OCI-M1 (cell line): ENCODE results near the gene SLC7A8.

Experiments
- DNase-seq: peaks from one replicate; lab custom pipeline; 2025; lab: John Stamatoyannopoulos, UW

The SLC7A8 gene

DNA sequence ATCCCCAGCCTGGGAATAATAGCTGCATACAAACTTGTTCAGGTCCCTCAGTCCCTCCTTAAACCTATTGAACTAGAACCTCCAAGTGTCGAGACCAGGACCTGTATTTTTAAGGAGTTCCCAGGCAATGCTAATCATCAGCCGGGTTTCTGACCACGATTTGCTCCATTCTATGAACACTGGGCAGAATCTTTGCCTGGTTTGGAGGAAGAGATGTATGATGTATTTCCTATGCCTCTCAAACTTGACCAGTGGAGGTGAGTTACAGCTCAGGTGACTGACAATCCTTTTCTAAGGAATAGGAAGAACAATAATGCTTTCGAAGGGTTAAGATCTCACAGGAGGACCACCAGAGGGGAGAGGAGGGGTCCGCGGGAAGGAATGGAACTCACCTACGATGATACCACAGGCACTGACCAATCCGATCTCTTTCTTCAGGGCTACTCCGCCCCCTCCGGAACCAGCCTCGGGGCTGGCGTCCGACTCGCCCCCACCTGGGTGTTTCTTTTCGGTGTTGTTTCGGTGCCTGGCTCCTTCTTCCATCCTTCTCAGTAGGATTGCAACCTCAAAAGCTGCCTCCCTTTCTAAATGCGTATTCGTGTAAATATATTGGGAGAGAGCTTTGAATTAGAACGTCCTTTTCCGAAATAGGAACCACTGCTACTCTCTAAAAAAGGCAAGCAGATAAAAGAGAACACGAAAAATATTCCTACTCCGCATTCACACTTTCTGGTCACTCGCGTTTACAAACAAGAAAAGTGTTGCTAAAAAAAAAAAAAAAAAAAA is 895 bp downstream of the SLC7A8 start:
- no peak for DNase-seq

DNA sequence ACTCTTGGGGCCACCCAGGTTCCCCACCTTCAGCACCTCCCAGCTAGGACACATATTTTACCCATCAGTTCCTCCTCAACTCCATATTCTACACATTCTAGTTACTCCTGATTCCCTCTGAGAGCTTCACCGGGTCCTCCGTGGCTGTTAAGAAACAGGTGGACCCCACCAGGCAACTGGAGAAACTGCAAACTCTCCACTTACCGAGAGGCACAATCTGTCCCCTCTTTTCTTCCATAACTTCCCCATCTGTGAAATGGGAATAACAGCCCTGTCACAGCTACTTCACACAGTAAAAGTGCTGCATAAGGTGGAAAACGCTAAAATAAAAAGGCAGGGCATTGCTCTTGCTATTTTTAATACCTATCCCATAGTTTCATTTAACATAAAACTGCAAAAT is 1.5 kb downstream of the SLC7A8 start:
- no peak for DNase-seq

DNA sequence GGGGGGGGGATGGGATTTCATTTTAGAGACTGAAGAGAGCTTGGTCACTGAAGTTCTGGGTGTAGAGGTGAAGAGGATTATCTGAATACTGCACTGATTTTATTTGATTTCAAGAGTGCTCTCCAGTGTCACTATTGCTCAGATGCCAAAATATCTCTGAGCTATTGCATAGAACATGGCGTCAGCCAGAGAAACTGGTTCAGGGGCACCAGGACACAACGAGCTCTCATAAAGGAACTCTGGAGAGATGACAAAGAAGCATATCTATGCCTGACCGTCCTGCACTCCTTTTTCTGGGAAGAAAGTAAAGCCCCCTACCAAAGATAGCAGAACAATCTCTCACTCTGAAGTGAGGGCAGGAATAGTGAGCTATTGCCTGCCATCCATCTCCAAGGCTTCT is 2.0 kb downstream of the SLC7A8 start:
- no peak for DNase-seq

DNA sequence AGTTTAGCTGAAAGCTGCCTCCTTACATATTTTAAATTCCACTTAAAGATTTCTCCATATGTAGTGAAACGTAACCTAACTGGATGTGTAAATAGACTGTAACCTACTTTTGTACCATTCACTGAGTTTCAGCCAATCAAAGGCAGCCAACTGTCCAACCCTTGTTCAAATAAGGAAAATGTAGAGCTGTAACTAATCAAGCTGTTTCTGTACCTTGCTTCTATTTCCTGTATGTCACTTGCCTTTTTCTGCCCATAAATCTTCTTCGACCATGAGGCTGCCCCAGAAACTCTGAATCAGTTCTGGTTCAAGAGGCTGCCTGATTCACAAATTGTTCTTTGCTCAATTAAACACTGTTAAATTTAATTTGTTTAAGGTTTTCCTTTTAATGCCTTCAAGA is 6.3 kb downstream of the SLC7A8 start:
- no peak for DNase-seq

DNA sequence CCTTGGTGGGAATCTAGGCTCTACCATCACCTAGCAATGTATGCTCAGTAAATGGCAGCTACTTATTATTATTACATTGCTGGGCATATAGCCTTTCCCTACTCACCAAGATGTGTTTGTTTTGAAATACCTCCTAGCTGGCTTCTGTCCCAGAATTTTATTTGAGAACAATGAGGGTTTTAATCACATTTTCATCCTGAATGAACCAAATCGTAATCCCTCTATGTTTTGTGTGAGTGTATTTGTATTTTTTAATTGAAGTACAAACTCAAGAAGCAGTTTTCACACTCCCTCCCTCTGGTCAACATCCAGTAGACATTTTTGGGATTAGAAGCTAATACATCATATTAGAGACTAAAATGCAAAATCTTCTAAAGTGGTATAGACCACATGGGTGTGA is 7.6 kb downstream of the SLC7A8 start:
- DNase-seq = no peak

DNA sequence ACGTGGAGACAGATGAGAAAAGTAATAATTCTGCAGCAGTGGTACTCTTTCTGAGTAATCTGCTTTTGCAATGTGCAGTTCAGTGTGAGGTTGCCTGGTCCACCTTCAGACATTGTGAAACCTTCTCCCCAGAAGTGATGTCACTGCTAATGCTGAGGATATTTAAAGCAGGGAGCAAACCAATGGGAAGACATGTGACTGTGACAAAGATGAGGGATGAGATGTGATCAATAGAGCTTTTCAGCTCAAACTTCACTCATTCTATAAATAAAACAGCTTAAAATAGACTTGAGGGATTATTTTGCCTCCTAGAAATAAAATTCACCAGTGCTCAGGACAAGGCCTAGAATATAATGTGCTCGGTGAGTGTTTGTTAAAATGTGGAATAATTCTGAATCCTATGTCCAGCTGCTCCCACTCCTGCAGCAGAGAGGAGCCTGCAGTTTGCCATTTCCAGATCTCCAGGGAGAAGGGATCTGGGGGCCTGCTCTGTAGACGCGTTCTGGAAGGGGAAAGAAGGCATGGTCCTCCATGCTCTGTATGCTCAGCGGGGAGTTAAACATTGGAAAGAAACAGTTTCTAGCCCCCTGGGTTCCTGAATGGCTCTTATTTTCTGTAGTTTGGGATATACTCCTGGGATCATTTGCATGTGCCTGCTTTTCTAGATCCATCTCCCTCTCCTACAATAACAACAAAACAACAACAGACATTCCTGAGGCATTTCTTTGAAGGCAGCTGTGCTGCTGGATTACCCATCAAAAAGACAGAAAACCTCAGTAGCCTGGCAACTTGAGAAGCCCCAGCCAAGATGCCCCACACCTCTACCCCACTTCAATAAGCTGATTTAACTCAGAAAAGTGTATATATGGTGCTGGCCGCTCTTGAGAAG is 8.9 kb downstream of the SLC7A8 start:
- DNase-seq = no peak

DNA sequence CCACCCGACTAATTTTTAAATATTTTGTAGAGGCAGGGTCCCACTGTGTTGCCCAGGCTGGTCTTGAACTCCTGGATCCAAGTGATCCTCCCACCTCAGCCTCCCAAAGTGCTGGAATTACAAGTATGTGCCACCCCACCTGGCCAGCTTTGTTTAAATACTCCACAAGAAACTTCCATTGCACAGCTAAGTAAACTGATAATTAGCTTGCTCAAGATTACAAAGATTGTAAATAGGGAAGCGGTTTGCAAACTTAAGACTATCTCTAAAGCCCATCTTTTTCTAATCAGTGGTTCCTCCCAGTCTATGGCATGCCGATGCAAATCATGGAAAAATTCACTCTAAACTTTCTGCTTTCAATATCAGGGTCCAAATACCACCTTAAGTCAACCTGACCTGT is 9.7 kb downstream of the SLC7A8 start:
- DNase-seq = no peak

DNA sequence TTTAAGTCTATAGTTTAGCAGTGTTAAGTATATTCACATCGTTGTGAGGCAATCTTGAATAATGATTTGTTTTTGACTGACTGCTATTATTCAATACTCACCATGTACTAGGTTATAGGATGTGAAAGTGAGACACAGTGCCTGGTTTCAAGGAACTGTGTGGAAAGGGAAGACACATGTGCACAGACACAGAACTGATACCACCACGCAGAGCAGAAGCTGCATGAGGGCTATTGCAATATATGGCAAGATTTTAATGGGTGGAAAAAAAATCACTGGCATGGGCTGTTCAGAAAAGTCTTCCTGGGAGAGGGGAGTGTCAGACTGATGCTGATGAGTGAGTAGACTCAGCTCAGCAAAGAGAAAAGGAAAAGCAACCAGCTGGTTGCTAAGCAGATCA is 10.4 kb downstream of the SLC7A8 start:
- DNase-seq = peak; percentile 10

DNA sequence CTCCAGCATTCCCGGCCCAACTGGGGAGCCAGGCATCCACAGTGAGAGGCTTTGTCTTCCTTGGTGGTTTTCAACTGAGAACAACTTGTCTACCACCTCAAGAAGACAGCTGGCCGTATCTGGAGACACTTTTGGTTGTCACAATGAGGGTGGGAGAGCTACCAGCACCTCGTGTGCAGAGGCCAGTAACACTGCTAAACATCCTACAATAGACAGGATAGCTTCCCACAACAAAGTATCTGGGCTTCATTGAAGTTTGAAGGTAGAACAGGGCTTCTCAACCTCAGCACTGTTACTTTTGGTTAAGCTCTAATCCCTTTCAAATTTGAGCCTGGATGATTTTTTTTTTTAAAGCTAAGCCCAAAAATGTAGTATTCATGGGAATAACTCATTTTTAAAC is 10.9 kb downstream of the SLC7A8 start:
- DNase-seq = no peak

DNA sequence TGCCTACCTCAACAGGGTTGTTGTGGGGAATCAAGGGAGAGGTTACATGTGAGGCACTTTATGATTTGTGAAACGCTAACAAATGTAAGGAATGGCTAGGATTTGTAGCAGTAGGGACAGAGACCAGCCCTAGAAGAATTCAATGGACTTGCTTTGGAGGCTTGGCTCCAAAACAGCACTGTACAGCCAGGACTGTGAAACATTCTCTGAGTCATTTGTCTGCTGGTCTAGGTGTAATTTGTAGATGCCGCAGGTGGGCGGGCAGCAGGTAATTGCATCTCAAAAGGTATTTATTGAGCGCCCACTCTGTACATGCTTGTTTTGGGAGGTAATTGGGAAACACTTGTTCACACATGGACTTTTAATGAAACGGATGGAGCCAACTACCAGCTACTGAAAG is 11.4 kb downstream of the SLC7A8 start:
- DNase-seq = no peak

DNA sequence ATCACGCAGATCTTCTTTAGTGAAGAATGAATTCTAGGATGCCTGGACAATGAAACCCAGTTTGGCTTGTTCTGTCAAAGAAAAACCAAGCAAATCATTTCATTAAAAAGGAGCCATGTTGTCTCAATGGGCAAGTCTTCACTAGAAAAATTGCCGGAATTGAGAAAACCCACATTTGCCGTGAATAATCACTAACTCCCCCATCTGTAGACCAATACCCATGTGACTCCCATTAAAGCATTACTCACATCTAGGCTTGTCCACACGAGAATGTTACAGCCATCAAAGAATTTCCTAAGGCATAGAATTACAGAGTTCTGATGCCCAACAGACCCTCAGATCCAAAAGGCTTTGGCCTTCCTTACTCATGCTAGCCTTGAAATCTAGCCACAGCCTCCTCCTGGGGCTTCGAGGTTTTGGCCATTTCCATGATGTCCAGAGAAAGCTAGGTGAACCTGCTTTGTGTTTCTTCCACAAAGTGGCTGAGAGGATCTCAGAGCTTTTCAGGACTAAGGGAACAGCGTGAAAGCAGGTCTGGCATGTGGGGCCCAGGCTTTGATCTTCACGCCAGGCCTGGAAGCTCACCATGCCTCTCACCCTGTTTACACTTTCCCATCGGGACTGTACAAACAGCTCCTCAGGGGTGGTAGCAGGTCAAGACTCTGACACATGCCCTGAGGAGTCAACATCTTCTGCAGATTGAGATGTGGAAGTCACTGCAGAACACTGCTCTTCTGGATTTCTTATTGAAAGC is 12.1 kb downstream of the SLC7A8 start:
- DNase-seq = no peak

DNA sequence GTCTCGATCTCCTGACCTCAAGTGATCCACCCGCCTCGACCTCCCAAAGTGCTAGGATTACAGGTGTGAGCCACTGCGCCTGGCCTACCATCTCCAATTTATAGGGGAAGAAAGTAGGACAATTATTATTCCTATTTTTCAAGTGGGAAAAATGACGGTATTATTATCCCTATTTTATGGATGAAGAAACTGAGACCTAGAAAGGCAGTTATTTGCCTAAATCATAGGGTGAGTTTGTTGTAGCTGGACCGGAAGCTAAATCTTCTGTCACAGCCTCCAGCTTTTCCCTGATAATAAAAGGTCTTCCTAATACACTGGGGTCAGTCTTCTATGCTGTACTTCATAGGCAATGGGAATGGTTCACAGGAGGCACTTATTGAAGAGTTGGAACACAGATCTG is 13.8 kb downstream of the SLC7A8 start:
- DNase-seq = no peak

DNA sequence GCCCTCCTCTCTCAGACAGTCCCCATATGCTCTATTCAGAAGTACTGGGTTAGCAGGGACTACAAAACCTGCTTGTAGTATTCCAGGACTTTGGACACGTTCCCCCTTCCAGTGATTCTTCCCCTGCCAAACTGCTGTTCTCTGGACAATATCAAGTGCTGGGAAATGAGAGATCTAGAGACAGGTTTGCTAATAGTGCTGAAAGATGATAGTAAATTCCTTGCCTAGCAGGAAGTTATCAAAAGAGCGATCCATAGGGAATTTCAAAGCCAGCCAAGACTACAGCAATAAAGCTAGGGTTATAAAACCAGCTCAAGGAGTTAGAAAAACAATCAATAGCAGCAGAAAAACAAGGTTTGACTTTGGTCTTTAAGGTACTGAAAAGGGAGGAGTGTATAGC is 15.2 kb downstream of the SLC7A8 start:
- DNase-seq = no peak

DNA sequence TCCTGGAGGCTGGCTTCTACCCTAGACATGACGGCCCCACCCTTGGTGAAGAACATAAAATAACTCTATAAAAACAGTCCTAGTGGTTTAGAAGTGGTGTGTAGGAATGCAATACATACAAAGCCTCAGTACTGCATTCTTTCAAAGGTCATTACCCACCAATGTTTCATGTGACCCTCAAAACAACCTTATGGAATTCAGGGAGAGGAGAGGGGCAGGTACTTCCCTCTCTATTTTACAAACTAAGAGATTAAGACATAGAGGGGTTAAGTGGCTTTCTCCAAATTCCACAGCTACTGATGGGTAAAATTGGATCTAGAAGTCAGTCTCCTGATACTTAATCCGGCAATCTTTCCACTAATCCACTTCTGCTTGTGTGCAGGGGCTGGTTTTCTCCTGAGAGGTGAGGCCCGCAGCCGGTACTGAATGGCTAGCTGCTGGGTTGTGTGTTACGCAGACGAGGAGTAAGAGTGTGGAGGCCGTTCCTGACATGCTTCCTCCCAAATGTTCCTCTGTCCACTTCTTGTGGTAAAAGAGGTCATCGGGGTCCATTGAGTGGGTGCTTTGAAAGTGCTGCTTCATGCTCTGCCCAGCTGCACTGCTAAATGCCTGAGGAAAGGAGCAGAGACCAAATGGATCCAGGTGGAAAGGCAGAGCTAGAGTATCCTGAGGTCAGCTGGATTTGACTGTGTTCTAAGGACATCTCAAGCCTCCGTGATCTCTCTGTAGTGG is 16.2 kb downstream of the SLC7A8 start:
- DNase-seq = no peak

DNA sequence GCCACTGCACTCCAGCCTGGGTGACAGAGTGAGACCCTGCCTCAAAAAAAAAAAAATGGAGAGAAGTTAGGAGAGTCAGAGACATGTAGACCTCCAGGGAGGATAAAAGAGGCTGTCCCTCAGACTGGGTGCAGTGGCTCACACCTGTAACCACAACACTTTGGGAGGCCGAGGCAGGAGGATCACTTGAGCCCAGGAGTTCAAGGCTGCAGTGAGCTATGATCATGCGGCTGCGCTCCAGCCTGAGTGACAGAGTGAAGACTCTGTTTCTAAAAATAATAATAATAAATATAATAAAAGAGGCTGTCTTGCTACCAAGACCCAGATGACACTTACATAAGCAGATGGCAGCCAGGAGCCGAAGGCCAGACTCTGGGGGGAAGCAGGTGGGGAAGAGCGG is 18.5 kb downstream of the SLC7A8 start:
- no peak for DNase-seq

DNA sequence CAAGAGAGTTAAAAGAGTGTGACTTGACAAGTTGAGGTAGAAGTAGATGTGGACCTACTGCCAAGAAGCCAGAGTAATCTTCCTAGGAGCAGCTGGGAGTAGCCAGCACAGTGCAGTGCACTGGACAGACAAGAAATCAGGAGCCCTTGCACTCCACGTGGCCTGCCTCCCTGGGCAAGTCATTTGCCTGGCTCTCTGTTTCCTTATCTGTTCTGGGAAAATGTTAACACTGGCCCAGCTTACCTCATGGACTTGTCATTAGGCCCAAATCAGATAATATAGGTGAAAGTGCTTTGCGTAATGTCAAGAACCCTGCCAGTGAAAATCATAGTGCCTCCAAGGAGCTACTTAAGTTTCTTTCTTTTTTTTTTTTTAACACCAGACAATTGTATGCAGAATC is 19.2 kb downstream of the SLC7A8 start:
- peak; percentile 21 for DNase-seq

DNA sequence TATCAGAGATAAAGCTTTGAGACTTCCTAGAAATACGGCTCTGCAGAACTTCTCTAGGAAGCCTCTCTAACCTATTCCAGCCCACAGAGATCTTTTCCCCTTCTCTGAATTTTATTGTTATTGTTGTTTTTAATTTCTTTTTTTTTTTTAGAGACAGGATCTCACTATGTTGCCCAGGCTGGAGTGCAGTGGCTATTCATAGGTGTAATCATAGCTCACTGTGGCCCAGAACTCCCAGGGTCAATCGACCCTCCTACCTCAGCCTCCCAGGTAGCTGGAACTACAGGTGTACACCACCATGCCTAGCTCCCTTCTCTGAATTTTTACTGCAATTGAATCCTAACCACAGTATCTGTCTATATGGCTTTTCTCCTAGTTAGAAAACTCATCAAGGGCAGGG is 19.6 kb downstream of the SLC7A8 start:
- DNase-seq = no peak

DNA sequence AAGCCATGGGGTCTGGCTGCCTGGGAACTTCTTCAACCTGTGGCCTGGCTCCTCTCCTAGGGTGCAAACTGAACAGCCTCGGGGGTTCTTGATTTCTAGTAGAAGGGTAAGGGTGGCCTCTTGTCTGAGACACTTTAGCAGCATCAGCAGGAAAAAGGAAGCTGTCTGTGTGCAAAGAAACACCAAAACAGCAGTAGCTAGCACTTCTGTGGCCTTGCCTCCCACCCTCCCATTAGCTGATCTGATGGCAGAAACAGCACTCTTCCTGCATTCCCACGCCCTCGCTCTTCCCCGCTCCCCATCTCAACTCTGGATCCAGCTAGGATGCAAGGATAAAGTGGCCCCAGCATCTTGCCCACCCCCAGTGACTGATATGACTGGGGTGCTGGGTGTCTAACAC is 20.7 kb downstream of the SLC7A8 start:
- no peak for DNase-seq

DNA sequence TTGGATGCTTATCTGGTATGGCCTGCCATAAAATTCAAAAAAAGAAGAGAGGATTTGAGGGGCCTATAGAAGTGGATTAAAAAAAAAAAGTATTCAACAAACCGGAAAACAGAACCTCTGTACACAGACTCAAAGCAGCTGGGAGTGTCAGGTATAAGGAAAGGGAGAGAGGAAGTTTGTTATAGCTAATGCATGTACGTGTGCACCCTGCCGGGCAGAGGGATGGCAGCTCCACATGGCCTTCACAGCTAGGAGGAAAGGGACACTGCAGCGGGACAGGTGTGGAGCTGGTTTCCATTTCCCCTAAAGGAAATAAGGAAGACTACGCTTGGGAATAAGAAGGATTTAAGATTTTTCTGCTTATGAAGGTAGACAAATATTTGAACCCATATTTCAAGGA is 21.5 kb downstream of the SLC7A8 start:
- no peak for DNase-seq

DNA sequence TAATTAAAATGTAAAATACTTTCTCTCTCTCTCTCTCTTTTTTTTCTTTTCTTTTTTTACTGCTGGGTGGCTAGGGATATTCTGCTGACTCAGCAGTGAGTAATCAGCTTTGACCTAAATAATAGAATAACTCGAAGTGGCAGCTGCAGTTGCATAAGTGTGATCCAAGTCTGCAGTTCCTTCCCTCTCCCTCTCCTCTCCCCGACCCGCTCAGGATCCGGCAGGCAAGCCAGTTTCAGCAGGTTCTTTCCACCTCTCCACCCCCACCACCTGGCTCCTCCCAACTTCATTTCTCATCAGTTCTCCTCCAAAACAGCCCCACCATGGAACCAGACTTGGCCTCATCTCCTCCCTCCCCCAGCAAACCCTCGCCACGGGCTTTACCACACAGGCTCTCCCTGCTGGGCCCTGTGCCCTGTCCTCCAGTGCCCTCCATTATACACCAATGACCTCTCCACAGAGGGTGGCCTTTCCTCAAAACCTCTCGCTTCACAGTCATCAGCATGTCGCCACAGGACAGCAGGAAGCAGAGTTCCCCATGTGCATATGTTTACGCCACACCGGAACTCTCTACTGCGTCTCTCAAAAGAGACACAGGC is 22.4 kb downstream of the SLC7A8 start:
- peak; percentile 63 for DNase-seq

DNA sequence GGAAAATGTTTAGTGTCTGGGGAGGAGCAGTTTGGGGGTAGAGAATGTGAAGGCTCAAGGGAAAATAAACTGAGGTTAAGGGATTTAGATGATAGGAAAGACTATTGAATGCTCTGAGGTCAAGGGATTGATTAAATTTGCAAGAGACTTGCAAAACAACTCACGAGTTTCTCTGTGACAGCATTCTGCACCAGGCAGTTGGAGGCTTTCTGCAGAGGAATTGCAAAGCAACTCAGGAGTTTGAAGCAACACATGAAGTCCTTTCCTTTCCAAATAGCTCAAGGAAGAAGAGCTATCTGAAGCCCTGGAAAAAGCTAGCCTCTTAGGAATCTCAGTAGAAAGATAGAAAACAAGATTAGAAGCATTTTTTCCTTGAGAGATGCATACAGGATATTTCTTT is 23.9 kb downstream of the SLC7A8 start:
- DNase-seq = no peak

DNA sequence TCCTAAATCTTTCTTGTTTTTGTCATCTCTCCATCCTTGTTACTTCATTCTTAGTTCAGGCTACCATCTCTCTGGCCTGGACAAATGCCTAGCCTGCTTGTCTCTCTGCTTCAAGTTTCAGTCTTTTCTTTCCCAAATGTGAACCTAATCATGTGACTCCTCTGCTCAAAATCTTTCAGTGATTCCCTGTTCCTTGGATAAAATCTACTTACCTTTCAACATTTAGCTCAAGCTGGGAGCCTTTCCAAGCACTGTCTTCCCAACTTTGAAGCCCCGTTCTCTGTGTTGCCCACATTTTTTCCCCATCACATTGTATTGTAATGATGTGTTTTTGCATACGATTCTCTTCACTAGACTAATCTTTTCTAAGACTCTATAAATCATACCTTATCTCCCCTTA is 24.7 kb downstream of the SLC7A8 start:
- no peak for DNase-seq
